Upper lobe of right lung (tissue), 1 donor: Measurements from ENCODE around the gene NTRK1. TPM values are rescaled to one million over a fixed set of nuclear protein-coding genes. Genes with fewer than 3 reads are reported as not detected.

Experiments
- ATAC-seq: fragments of 200-7000 bp; cut with Tn5 transposase; one replicate; pipeline ENCODE4 v1.9.1; 2020; ENCODE audit warnings: mild to moderate bottlenecking, moderate library complexity
- DNase-seq: peaks from one replicate; pipeline ENCODE4 v3.0.0-alpha.2; 2020
- H3K27ac ChIP-seq: fragments of 200-600 bp; one replicate; pipeline ENCODE4 v1.8.0; 2022
- H3K27me3 ChIP-seq: fragments of 200-600 bp; one replicate; pipeline ENCODE4 v1.8.0; 2022; ENCODE audit warnings: mild to moderate bottlenecking
- H3K36me3 ChIP-seq: fragments of 200-600 bp; one replicate; pipeline ENCODE4 v1.8.0; 2022
- H3K4me1 ChIP-seq: fragments of 200-600 bp; one replicate; pipeline ENCODE4 v1.8.0; 2022
- H3K4me3 ChIP-seq: fragments of 200-600 bp; one replicate; pipeline ENCODE4 v1.8.0; 2022; ENCODE audit warnings: mild to moderate bottlenecking
- H3K9me3 ChIP-seq: fragments of 200-600 bp; one replicate; pipeline ENCODE4 v1.8.0; 2022
- intact Hi-C: fragments of 100-400 bp; cut with DNase I; formaldehyde crosslinking; loops from one replicate; pipeline ENCODE4 v1.11.0; 2022
- total RNA-seq: library from RNA; stranded (reverse); fragmentation: NEBNext Ultra II Directional; extraction: Animal tissue kit (Norgen Biotek cat#: 25700); gene quantifications from one replicate; pipeline ENCODE4 v1.2.1, GENCODE V29; 2021
- TF ChIP-seq, protein P1 (sequence below): fragments of 200-600 bp; IDR thresholded peaks from one replicate; pipeline ENCODE4 v1.8.0; 2022; ENCODE audit warnings: antibody characterized with exemption
- donor health status: DM: no; HTN: yes; CAD: no; lungs with severe emphysema.

NTRK1 gene
- total RNA-seq, 1 donor from 2014 or later, result 1.2 TPM

DNA sequence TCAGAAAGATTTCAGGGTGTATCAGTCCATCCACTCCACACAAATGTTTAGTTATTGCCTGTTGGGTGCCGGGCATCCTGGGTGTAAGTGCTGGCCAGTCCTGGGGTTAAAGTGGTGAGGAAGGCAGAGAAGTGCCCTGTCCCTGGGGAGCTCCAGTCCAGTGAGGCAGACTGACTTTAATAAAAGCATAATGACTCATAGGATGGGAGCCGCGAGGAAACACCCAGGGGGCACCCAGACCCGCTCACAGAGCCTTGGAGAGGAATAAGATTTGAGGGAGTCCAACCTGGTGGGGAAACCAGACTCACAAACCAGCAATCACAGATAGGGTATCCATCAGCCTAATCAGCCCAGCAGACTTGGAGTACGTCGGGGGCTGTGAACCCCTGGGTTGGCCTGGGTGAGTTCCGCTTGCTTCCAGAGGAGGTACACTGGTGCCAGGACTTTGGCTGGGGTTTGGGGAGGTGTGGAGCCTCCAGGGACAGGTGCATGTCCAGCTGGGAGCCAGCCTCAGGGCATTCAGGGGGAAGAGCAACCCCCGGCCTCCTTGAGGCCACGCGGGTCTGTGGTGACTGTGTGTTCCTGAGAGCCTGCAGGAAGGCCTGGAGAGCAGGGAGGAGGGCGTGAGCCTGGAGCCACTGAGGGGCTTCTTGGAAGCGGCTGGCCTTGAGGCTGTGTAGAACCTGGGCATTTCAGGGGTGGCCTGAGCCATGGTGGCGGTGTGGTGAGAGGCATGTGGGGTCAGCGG is 36.6 kb downstream of the NTRK1 start:
- peaks cover 70% of the 10 kb centered on the region for H3K4me1 ChIP-seq
- no peaks in the 10 kb centered on the region for H3K36me3 ChIP-seq
- peaks cover 14% of the 10 kb centered on the region for H3K27me3 ChIP-seq
- DNase-seq (no peak), ATAC-seq (no peak)
- peak overlapping the region; percentile 63 for H3K27ac ChIP-seq
- no peaks in the 10 kb centered on the region for H3K9me3 ChIP-seq
- intact Hi-C loops, result no loop called here
- TF ChIP-seq, protein P1, sequence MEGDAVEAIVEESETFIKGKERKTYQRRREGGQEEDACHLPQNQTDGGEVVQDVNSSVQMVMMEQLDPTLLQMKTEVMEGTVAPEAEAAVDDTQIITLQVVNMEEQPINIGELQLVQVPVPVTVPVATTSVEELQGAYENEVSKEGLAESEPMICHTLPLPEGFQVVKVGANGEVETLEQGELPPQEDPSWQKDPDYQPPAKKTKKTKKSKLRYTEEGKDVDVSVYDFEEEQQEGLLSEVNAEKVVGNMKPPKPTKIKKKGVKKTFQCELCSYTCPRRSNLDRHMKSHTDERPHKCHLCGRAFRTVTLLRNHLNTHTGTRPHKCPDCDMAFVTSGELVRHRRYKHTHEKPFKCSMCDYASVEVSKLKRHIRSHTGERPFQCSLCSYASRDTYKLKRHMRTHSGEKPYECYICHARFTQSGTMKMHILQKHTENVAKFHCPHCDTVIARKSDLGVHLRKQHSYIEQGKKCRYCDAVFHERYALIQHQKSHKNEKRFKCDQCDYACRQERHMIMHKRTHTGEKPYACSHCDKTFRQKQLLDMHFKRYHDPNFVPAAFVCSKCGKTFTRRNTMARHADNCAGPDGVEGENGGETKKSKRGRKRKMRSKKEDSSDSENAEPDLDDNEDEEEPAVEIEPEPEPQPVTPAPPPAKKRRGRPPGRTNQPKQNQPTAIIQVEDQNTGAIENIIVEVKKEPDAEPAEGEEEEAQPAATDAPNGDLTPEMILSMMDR, result no peak
- peak overlapping the region; percentile 26 for H3K4me3 ChIP-seq

DNA sequence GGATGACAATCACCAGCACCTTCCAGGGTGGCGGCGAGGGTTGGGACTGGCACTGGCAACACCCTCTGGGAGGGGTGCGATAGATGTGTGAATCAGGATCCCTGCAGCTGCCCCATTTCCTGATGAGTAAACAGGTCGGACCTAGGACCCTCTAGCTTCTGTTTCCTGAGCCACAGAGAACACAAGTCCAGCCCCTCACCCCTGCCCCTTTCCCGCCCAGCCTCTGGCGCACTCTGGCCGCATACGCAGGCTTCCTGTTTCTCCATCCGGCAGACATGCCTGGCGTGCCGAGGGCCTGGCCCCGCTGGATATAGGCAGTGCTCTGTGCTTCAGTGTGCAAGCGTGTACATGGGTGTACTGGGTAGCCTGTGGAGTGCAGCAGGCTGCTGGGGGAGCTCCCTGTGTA is 37.5 kb downstream of the NTRK1 start:
- Histone ChIP-seq H3K27me3 (peaks cover 12% of the 10 kb centered on the region), H3K9me3 (no peaks in the 10 kb centered on the region), H3K4me3 (peak overlapping the region; percentile 26), H3K27ac (peak overlapping the region; percentile 63), H3K36me3 (no peaks in the 10 kb centered on the region), H3K4me1 (peaks cover 68% of the 10 kb centered on the region)
- DNase-seq (no peak), ATAC-seq (peak; percentile 42)
- intact Hi-C loops, result no loop called here
- TF ChIP-seq, protein P1, result no peak

DNA sequence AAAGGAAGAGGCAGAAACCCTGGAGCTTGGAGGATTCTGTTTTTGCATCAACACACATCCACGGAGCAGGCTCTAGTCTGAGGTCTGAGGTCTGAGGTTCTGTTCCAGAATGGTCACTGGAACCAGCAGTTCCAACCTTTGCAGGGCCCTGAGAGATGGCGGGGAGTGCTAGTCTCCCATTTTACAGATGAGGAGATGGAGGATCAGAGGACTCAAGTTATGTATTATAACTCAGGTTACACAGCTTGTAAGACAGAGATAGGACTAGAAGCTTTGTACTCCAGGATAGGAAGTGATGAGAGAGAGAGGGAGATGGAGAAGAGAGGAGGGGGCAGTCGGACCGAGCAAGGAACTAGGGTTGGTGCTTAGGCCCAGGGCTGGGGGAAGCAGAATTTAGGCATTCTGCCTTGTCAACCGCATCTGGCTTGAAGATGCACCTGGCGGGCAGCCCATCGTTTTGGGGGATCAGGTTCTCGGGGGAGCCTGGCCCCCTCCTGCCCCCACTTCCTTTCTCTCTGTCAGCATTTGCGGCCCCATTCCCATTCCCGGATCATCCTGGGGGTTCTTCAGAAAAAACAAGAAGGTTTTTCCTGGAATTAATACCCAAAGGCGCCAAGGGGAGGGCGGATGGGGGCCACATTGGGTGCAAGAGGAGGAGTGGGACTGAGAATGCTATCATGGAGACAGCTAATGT is 38.5 kb downstream of the NTRK1 start:
- Histone ChIP-seq H3K4me3 (no peak overlapping the region), H3K36me3 (no peaks in the 10 kb centered on the region), H3K9me3 (no peaks in the 10 kb centered on the region), H3K27ac (peak overlapping the region; percentile 63), H3K4me1 (peaks cover 67% of the 10 kb centered on the region), H3K27me3 (peaks cover 2% of the 10 kb centered on the region)
- TF ChIP-seq, protein P1, result no peak
- DNase-seq (no peak), ATAC-seq (no peak)
- intact Hi-C loops, result no loop called here

DNA sequence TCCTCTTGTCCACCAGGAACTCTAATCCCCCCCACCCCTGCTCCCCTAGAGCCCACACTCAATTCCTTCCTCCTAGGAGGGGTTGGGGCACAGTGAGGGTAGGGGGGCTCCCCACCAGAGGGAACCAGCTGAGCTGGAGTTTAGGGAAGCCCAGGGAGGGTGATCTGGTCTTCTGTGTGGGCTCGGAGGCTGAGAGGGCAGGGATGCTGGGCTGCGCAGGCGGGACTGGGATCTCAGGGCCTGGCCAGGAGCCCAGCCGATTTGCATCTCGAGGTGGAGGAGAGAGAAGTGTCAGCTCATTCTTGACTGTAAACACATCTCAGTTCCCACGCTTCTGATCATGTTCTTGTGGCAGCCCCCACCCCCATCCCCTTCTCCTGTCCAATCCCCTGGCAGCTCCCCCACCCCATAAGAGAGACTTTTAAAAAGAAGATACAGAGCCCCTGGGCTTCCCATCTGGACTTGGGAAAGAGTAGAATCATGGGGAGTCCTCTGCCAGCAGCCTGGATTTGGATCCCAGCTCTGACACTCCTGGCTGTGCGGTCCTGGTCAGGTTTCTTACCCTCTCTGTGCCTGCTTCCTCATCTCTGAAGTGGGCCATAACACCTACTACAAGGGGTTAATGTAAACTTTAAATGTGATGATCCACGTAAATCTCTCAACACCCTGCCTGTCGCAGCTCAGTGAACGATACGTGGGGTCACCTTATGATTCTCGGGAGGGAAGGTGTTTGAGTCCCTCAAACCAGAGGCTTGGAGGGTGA is 39.5 kb downstream of the NTRK1 start:
- TF ChIP-seq, protein P1, result no peak
- Histone ChIP-seq H3K27me3 (no peaks in the 10 kb centered on the region), H3K4me1 (peaks cover 63% of the 10 kb centered on the region), H3K27ac (no peak overlapping the region), H3K9me3 (no peaks in the 10 kb centered on the region), H3K36me3 (no peaks in the 10 kb centered on the region), H3K4me3 (no peak overlapping the region)
- ATAC-seq, result no peak
- intact Hi-C loops, result no loop called here
- DNase-seq, result no peak

DNA sequence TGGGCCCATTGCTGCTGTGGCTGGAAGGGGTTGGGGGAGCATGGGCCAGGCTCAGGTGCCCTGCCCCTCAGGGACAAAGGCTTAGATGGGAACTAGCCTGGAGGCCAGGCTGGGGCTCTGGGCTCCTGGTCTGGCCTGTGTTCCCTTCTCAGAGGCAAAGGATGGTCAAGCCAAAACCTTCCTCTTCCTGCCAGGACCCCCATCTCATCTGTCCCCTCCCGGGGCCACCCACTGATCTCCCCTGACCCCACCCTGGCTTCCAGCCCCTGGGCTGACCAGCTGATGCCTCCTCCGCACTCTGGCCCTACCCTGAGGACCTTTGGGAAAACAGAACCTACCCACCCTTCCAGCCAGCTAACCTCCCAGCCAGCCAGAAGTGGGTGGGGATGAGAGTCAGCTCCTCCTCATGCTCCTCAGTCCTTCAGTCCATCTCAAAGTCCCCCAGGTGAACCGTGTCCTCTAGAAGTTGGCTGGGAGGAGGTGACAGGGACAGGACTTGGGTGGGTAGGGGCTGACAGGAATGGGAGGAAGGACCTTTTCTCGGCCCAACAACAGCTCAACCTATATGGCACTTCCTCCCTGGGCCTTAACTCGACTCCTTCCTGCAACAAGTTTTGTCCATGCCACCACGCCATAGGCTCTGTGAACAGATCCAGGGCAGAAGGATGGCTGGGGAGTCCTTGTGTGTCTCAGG is 40.4 kb downstream of the NTRK1 start:
- Histone ChIP-seq H3K27ac (no peak overlapping the region), H3K4me3 (no peak overlapping the region), H3K4me1 (peaks cover 54% of the 10 kb centered on the region), H3K9me3 (no peaks in the 10 kb centered on the region), H3K27me3 (no peaks in the 10 kb centered on the region), H3K36me3 (peaks cover 3% of the 10 kb centered on the region)
- TF ChIP-seq, protein P1, result no peak
- DNase-seq, result no peak
- ATAC-seq, result no peak
- intact Hi-C loops, result no loop called here
